ENCODE data around the gene BIVM. TPM values are rescaled to one million over a fixed set of nuclear protein-coding genes. Genes with fewer than 3 reads are reported as not detected.

The BIVM gene
- total and polyA plus RNA-seq, 2 experiments from 2014 or later, result 3.2 to 4.2 TPM

GRCh38 chr13:102873653-102874052, 74.7 kb downstream of the BIVM start (continued):
- TF ChIP-seq CTCF (conservative IDR thresholded peaks at IDR 0.05; ENCODE audit: low read depth in 2 of 2) (no peak), JUNB (IDR thresholded peaks at IDR 0.05; ENCODE audit: unreplicated experiment) (no peak), CREB1 (CRISPR knock-in tag; IDR thresholded peaks at IDR 0.05; ENCODE audit: low read depth) (no peak), POLR2AphosphoS5 (IDR thresholded peaks at IDR 0.05; ENCODE audit: low read depth) (no peak), ZNF114 (CRISPR knock-in tag; IDR thresholded peaks at IDR 0.05) (no peak), ETS1 (IDR thresholded peaks at IDR 0.05) (no peak), REST (IDR thresholded peaks at IDR 0.05; ENCODE audit: unreplicated experiment) (no peak), ZNF331 (CRISPR knock-in tag; IDR thresholded peaks at IDR 0.05; ENCODE audit: low read depth) (no peak)

GRCh38 chr13:102875256-102875655, 76.3 kb downstream of the BIVM start:
- H3K27ac ChIP-seq (ENCODE audit: low read depth), result no peak overlapping the region
- H3K4me1 ChIP-seq (ENCODE audit: insufficient read depth), result peaks cover 24% of the 10 kb centered on the region
- Mint-ChIP-seq H3K27ac (no peak overlapping the region), H3K36me3 (ENCODE audit: low read depth) (peaks cover 21% of the 10 kb centered on the region; the same call in 2 of the 3 replicates), H3K4me1 (peaks cover 24% of the 10 kb centered on the region), H3K4me3 (no peak overlapping the region), H3K27me3 (ENCODE audit: insufficient read depth, low read depth, poor library complexity) (no peaks in the 10 kb centered on the region), H3K9me3 (no peaks in the 10 kb centered on the region)
- H3K4me3 ChIP-seq, result no peak overlapping the region
- no peak overlapping the region for H3K4me2 ChIP-seq
- H3K9me2 ChIP-seq (ENCODE audit: insufficient read depth), result no peaks in the 10 kb centered on the region
- H3K79me2 ChIP-seq (replicated peaks; ENCODE audit: insufficient read depth), result no peaks in the 10 kb centered on the region
- no peak overlapping the region for H2AFZ ChIP-seq
- H4K20me1 ChIP-seq (replicated peaks; ENCODE audit: insufficient read depth), result 0 out of 2 replicates have a peak, but pooled peaks cover 2% of the 10 kb centered on the region
- no peaks in the 10 kb centered on the region for H3K27me3 ChIP-seq (ENCODE audit: insufficient read depth)
- no peaks in the 10 kb centered on the region for H3F3A ChIP-seq (replicated peaks; ENCODE audit: low read depth)
- DNase-seq (ENCODE audit: low spot score) (no peak), ATAC-seq (no peak)
- H3K36me3 ChIP-seq (ENCODE audit: insufficient read depth), result peaks cover 14% of the 10 kb centered on the region; the same call in 1 of the 2 replicates
- no peak for TF ChIP-seq ETS1 (IDR thresholded peaks at IDR 0.05)
- TF ChIP-seq EZH2phosphoT487 (IDR thresholded peaks at IDR 0.05; ENCODE audit: unreplicated experiment), result no peak
- TF ChIP-seq ZNF462 (CRISPR knock-in tag; IDR thresholded peaks at IDR 0.05), result no peak
- no peak for TF ChIP-seq EZH2 (IDR thresholded peaks at IDR 0.05; ENCODE audit: low read depth, unreplicated experiment)
- no peak for TF ChIP-seq ZNF114 (CRISPR knock-in tag; IDR thresholded peaks at IDR 0.05)
